GM18858 (cell line): ENCODE data around the gene APOBEC3C.
A peak's percentile ranks its signal among the peaks of the same experiment; 100 is the strongest.
"Not testable (repeated sequence)": the region's sequence is repeated elsewhere in the genome, so short reads cannot be mapped to it uniquely, and the experiment has no call there.

Experiments
- ATAC-seq: cut with Tn5 transposase; IDR thresholded peaks from one replicate; pipeline ENCODE4 v1.9.1; 2021; ENCODE audit not compliant: unreplicated experiment

The APOBEC3C gene

DNA sequence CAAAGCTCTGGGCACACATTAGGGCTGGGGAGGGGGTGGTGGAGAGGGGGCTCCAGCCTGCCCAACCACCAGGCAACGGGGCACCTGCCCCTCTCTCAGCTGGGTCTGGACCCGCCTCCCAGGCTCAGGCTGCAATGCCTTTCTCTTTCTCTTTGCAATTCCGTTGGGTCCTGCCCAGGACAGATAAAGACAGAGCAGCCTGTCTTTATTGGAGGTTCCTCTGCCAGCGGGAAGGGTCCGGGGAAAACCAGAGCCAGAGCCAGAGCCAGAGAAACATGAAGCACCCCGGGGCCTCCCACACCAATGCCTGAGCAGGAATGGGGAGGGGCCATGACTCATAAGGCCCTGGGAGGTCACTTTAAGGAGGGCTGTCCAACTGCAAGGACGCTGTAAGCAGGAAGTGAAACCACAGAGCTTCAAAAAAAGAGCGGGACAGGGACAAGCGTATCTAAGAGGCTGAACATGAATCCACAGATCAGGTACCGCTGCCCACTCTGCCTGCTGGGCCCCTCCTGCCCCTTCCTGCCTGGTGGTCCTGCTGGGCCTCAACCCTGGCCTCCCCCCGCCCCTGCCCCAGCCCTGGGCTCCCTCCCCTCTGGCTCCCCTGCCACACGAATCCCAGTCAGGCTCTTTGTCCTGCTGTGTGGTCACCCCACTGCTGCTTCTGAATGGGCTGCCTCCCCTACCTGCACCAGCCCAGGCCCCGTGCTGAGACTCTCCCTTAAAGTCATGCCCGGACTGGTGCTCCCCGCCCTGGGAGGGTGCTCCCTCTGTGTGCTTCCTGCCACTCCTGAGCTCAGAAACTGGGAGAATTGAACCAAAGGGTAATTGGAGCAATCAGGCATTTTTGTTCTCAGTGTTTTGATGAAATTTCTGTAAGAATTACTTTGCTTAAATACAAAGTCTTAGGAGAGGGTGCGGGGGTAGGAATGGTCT is 31.8 kb upstream of the APOBEC3C start, which contains the start of gene APOBEC3B:
Gene APOBEC3B, plus strand, starts transcription at position 356 of the 936 bp plus-strand sequence. Its CDS starts 107 bp downstream, at position 463.
- no peak for ATAC-seq

DNA sequence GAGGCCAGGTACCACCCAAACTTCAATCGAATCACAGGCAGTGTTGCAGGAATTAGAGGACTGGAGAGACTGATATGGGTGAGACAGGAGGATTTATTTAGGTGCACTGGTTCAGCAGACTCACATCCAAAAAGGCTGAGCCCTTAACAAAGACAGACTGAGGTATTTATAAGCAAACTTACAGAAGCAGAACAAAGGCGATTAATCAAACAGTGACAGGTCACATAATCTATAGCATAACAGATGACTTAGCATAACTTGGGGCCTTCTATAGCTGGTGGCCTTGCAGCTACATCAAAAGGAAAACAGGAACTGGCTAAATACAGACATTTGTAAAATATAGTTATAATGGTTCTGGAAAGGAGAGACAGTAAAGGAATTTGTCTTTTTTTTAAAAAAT is 29.8 kb upstream of the APOBEC3C start:
- ATAC-seq: no peak

DNA sequence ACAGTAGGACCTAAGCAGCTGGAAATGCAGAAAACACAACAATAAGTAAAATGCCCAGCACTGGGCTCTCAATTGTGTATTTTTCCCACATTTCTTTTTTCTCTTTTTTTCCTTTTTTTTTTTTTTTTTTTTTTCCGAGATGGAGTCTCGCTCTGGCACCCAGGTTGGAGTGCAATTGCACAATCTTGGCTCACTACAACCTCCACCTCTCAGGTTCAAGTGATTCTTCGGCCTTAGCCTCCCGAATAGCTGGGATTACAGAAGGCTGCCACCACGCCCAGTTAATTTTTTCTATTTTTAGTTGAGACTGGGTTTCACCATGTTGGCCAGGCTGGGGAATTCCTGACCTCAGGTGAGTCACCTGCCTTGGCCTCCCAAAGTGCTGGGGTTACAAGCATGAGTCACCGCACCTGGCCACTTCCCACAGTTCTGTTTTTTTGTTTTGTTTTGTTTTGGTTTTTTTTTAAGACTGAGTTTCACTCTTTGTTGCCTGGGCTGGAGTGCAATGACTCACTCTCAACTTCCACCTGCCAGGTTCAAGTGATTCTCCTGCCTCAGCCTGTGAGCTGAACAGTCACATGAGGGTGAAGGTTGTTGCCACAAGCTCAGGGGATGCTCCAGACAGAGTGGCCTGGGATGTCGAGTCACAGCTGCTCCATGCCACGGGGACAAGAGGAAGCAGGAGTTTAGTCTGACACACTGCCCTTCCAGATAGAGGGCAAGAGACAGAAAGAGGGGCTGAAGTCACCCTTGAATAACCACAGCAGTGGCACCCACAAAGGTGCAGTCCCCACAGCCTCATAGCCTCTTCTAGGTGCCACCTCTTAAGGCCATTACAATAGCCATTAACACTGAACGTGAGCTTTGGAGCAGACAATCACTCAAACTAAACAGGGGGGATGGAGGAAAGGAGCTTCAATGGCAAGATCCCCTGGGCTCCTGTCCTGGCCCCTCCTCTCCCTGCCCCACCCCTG is 29.0 kb upstream of the APOBEC3C start:
- ATAC-seq: peak; percentile 73

DNA sequence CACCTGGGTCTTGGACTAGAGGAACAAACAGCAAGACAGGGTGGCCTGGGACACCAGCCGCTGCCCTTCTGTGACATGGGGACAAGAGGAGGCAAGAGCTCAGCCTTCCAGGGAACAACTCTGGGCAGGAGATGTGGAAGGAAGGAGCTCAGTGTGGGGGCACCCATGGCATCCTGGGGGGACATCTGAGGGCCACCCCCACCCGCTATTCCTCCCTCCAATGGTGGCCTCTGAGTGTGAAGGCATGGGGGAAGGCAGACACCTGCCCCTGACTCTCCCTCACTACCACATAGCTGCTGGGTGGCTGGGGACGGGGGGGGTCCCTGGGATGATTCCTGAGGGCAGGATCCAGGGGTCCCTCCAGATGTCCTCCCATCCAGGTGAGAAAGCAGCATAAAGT is 27.4 kb upstream of the APOBEC3C start:
- ATAC-seq: no peak

DNA sequence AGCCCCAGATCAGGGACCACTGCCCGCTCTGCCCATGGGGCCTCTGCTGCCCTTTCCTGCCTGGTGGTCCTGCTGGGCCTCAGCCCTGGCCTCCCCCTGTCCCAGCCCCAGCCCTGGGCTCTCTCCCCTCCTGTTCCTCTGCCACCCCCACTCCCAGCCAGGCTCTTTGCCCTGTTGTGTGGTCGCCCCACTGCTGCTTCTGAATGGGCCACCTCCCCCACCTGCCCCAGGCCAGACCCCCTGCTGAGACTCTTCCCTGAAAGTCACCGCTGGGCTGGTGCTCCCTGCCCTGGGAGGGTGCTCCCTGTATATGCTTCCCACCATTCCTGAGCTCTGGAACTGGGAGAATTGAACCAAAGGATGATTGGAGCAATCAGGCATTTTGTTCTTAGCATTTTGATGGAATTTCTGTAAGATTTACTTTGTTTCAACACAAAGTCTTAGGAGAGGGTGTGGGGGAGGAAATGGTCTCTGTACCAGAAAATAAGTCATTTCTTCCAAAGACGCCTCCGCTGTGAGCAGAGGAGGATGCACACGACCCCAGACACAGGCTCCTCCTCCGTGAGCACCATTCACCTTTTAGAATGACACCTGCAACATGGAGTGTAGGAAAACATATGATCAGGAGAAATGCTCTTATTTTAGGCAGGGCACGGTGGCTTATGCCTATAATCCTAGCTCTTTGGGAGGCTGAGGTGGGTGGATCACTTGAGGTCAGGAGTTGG is 26.7 kb upstream of the APOBEC3C start:
- no peak for ATAC-seq

DNA sequence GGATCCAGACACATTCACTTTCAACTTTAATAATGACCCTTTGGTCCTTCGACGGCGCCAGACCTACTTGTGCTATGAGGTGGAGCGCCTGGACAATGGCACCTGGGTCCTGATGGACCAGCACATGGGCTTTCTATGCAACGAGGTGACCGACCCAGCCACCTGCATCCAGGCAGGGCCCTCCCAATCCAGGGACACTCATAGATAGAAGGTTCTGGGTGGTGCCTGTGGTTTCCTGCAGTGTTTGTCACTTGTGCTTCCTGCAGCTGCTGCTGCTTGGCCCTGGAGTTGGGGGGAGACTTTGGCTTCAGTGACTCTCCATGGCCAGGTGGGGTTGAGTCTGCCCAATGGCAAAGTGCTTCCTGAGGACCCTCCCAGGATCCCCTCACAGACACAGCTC is 24.6 kb upstream of the APOBEC3C start:
- no peak for ATAC-seq

DNA sequence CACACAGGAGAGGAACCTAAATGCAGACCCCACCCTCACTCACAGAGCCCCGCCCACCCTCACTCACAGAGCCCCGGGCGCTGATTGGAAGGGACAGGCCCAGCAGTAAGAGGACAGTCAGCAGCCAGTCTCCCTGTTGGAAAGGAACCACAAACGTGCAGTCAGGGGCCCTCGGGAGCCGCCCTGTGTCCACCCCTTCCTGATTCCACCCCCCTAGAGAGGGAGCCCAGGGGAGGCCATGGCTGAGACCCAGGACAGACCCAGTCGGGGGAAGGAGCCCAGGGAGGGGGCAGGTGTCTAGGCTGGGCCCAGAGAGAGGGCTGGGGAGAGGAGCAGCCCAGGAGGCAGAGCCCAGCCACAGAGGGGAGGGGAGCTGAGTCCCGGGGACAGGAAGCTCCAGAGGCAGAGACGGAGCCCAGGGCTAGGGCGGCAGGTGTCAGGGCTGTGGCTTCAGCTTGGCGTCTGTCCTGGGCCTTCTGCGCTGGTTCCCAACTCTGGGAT is 21.1 kb upstream of the APOBEC3C start:
- not testable (repeated sequence) for ATAC-seq

DNA sequence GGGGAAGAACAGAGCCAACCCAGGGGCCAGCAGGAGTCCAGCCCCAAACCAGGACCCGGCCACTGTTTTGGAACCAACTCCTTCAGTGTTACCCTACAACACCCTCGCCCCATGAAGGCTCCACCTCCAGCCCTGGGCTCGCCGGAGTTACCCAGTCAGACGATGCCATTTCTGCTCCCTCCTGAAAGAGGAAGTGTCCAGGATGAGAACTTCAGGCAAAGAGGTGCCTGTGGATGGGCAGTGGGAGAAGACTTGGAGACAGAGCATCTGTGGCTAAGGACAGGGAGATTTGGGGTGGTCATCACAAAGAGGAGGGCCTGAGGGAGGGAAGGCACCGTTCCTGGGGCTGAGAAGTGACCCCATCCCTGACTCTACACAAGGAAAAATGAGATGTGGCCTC is 18.0 kb upstream of the APOBEC3C start:
- no peak for ATAC-seq

DNA sequence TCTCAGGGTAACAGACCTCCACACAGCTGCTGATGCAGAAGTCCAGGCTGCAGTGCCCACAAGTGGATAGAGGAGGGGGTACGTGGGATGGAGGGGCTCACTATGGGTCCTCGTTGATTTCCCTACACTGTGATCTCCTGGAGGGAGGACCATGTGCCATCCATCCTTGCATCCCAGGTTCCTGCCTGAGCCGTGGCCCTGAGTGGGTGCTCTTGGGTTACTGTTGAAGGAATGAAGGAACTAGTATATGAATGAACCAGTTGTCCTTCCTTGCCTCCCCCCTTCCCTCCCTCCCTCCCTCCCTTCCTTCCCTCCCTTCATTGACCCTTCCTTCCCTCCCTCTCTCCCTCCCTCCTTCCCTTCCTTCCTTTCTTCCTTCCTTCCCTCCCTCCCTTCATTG is 16.5 kb upstream of the APOBEC3C start:
- no peak for ATAC-seq

DNA sequence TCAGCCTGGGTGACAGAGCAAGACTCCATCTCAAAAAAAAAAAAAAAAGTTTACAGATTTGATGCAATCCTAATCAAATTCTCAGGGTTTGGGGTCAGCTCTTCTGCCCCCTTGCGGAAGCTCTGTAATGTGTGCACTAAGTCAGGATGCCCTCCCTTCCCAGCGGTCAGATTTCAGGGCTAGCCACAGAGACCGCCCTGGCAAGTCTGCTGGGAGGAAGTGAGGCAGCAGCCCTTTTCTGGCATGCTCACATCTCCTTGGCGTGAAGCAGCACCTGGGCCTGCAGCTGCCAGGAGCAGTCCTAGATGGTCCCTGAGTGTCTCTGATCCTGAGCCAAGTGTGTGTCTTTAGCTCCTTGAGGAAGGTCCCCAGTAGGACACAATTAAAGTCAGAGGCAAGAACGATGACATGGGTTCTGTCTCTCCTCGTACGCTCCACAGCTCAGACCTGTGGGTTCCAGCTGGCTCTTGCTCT is 10.9 kb upstream of the APOBEC3C start:
- no peak for ATAC-seq

DNA sequence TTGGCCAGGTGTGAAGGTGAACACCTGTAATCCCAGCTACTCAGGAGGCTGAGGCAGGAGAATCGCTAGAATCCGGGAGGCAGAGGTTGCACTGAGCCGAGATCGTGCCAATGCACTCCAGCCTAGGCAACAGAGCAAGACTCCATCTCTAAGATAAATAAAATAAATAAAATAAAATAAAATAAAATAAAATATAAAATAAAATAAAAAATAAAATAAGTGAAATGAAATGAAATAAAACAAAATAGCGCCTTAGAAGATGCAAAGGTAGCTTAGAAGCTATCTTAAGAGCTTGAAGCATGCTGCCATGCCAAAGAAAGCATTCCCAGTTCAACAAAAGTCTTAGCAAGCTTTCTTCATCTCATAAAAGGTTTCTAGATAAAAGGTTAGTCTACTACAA is 6.9 kb upstream of the APOBEC3C start:
- ATAC-seq: no peak

DNA sequence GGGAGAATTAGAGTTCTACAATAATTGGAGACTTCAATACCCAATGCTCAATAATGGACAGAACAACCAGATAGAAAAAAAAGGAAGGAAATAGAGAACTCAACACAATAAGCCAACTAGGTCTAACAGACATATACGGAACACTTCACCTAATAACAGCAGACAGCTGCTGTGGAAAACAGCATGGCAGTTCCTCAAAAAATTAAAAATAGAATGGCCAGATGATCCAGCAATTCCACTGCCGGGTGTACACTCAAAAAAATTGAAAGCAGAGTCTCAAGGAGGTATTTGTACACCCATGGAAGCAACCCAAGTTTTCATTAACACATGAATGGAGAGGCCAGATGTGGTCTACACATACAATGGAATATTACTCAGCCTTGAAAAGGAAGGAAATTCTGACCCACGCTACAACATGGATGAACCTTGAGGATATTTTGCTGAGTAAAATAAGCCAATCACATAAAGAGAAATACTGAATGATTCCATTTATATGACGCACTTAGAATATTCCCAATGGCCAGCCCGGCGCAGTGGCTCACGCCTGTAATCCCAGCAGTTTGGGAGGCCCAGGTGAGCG is 5.7 kb upstream of the APOBEC3C start:
- ATAC-seq: not testable (repeated sequence)

DNA sequence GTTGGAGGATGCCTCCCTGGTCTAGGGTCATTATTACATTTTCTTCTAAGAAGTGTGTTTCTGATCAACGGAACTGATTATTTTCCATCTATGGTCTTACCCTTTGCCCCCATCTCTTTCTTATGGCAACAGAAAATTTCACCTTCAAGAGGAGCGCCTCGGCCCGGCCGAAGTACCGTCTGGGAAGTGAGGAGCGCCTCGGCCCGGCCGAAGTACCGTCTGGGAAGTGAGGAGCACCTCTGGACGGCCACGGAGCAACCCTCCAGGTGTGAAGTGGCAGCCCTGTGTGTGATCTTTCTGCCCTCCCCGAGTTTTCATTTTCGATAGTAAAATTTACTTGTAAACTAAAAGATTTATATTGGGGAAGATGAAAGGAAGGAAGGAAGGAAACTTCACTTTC is 3.1 kb upstream of the APOBEC3C start:
- ATAC-seq: no peak

DNA sequence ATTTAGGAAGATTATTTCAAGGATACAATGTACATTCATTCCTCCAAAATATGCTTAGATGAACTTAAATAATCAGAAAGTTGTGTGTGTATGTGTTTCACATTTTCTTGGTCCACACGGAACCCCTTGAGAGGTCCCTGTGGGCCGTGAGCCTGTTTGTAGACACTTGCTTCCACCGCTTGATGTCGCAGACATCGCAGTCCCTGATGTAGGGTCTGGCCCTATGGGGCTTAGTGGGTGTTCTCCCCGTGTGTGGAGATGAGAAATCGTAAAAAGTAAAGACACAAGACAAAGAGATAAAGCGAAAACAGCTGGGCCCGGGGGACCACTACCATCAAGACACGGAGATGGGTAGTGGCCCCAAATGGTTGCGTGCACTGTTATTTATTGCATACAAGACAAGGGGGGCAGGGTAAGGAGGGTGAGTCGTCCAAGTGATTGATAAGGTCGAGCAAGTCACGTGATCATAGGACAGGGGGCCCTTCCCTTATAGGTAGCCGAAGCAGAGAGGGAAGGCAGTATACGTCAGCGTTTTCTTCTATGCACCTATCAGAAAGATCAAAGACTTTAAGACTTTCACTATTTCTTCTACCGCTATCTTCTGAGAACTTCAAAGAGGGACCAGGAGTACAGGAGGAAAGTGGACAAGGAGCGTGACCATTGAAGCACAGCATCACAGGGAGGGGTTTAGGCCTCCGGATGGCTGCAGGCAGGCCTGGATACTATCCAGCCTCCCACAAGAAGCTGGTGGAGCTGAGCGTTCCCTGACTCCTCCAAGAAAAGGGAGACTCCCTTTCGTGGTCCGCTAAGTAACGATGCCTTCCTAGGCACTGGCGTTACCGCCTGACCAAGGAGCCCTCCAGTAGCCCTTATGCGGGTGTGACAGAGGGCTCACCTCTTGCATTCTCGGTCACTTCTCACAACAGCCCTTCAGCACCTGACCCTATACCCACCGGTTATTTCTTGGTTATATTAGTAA is 1.2 kb upstream of the APOBEC3C start:
- no peak for ATAC-seq

DNA sequence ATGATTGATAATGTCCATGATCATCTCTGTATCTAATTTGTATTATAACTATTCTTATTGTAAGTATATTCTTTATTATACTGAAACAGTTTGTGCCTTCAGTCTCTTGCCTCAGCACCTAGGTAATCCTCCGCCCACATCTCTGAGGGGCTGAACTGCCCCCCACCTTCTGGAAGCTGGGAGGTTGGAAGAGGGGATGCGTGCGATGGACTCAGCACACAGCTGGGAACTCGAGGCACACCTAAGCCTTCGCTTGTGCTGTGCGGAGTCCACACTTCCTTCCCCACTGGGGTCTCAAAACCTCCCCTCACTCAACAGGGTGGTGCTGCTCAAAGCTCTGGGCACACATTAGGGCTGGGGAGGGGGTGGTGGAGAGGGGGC is 506 bp upstream of the APOBEC3C start:
- ATAC-seq: not testable (repeated sequence)

DNA sequence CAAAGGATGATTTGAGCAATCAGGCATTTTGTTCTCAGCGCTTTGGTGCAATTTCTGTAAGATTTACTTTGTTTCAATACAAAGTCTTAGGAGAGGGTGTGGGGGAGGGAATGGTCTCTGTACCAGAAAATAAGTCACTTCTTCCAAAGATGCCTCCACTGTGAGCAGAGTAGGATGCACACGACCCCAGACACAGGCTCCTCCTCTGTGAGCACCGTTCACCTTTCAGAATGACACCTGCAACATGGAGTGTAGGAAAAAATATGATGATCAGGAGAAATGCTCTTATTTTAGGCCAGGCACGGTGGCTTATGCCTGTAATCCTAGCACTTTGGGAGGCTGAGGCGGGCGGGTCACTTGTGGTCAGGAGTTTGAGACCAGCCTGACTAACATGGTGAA is 665 bp downstream of the APOBEC3C start:
- ATAC-seq: not testable (repeated sequence)

DNA sequence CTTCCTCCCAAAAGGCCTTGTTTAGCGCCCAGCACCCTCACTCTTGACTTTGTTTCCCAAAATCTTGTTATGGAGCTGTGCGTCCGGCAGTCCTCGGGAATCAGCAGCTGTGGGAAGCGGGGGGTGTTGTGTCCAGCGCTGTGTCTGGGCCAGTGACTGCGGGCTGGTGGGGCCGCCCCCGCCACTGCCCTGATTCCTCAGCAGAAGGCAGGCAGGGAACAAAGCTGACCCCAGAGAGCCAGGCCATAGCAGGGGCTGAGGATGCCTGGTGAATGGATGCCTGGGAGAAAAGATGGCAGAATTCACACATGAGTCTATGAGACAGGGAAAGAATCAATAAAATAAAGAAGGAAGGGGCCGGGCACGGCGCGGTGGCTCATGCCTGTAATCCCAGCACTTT is 2.5 kb downstream of the APOBEC3C start:
- ATAC-seq: no peak

DNA sequence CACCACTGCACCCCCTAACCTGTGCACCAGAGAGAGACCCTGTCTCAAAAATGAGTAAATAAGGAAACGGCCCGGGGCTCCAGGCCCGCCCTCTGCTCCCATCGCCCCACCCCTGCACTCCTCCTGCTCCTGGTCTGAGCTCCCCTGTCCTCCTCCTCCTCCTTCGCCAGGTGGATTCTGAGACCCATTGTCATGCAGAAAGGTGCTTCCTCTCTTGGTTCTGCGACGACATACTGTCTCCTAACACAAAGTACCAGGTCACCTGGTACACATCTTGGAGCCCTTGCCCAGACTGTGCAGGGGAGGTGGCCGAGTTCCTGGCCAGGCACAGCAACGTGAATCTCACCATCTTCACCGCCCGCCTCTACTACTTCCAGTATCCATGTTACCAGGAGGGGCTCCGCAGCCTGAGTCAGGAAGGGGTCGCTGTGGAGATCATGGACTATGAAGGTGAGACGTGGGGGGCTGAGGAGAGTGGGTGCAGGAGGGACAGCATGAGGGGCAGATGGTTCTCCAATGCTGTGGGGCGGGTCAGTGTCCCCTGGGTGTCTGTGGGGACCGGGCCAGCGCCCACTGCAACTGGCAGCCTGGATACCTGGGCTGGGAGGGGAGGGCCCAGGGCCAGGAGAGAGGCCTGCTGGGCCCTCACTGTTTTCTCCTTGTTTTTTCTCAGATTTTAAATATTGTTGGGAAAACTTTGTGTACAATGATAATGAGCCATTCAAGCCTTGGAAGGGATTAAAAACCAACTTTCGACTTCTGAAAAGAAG is 3.7 kb downstream of the APOBEC3C start:
- no peak for ATAC-seq
